T-cell (primary cell): Measurements from ENCODE around the gene TNFAIP8L1. TPM values are rescaled to one million over a fixed set of nuclear protein-coding genes. Genes with fewer than 3 reads are reported as not detected.

Source experiments
- ATAC-seq, 4 experiments: fragments of 200-7000 bp in 3 of 4; fragments of 150-1000 bp in 1 of 4; cut with Tn5 transposase; replicated peaks in 1 of 4; 1 replicate in 3 of 4; 2 replicates in 1 of 4; pipeline ENCODE4 v1.10.0; 2021; ENCODE audit warnings: moderate library complexity in 3 of 4, mild to moderate bottlenecking in 2 of 4, moderate number of reproducible peaks in 1 of 4
- CTCF ChIA-PET, 2 donors: fragments of 300-600 bp; sonication (Branson Sonifier 250); formaldehyde crosslinking; loops; one replicate each; lab custom pipeline; 2022; ENCODE audit warnings: antibody characterized with exemption in 2 of 2; lab: Charles Lee
- POLR2A ChIA-PET, 2 donors: fragments of 300-600 bp; sonication (Branson Sonifier 250); formaldehyde crosslinking; loops; one replicate each; lab custom pipeline; 2022; ENCODE audit warnings: antibody characterized with exemption in 2 of 2; lab: Charles Lee
- DNase-seq, 35 experiments: peaks; one replicate each; pipeline versions ENCODE4 v3.0.0 to v3.0.0-alpha.2; 2013 to 2023
- H3K27ac ChIP-seq: one replicate; pipeline ENCODE4 v1.5.1; 2013; ENCODE audit warnings: low read length
- H3K27me3 ChIP-seq, 2 experiments: replicated peaks in 1 of 2; 1 replicate in 1 of 2; 2 replicates in 1 of 2; pipeline versions ENCODE4 v1.6.1 to v1.7.0; 2013; ENCODE audit warnings: low read length in 1 of 2, mixed read lengths in 1 of 2; ENCODE audit not compliant: control insufficient read depth in 2 of 2, insufficient read depth in 2 of 2; ENCODE audit errors: extremely low read depth in 1 of 2
- H3K36me3 ChIP-seq, 2 donors: 1 replicate in 1 of 2; 2 replicates in 1 of 2; pipeline versions ENCODE4 v1.6.1 to v1.7.0; 2013; ENCODE audit warnings: low read length in 1 of 2; ENCODE audit not compliant: control insufficient read depth in 2 of 2, insufficient read depth in 1 of 2; ENCODE audit errors: extremely low read depth in 1 of 2
- H3K4me1 ChIP-seq, 2 experiments: 1 replicate in 1 of 2; 2 replicates in 1 of 2; pipeline versions ENCODE4 v1.6.1 to v1.7.0; 2013; ENCODE audit warnings: low read length in 2 of 2, mixed read lengths in 1 of 2; ENCODE audit not compliant: insufficient read depth in 2 of 2, control insufficient read depth in 1 of 2; ENCODE audit errors: extremely low read depth in 1 of 2
- H3K4me3 ChIP-seq, 2 donors: 1 replicate in 1 of 2; 2 replicates in 1 of 2; pipeline versions ENCODE4 v1.5.1 to v1.7.0; 2013; ENCODE audit warnings: mild to moderate bottlenecking in 2 of 2, low read length in 1 of 2, moderate library complexity in 1 of 2; ENCODE audit not compliant: control insufficient read depth in 1 of 2; ENCODE audit errors: extremely low read depth in 1 of 2
- H3K9me3 ChIP-seq: 2 replicates; pipeline ENCODE4 v1.7.0; 2013
- H3K27ac Mint-ChIP-seq, 2 donors: one replicate each; pipeline ENCODE4 v1.8.0; 2020 to 2021; ENCODE audit warnings: mild to moderate bottlenecking in 2 of 2, mixed read lengths in 2 of 2
- H3K27me3 Mint-ChIP-seq, 2 donors: one replicate each; pipeline ENCODE4 v1.8.0; 2021 to 2022; ENCODE audit warnings: mixed read lengths in 2 of 2
- H3K36me3 Mint-ChIP-seq: one replicate; pipeline ENCODE4 v1.8.0; 2021; ENCODE audit warnings: mixed read lengths
- H3K4me1 Mint-ChIP-seq, 3 donors: one replicate each; pipeline ENCODE4 v1.8.0; 2020 to 2022; ENCODE audit warnings: mixed read lengths in 3 of 3, mild to moderate bottlenecking in 1 of 3
- H3K4me3 Mint-ChIP-seq, 3 donors: one replicate each; pipeline ENCODE4 v1.8.0; 2020 to 2022; ENCODE audit warnings: mild to moderate bottlenecking in 3 of 3, mixed read lengths in 3 of 3, moderate library complexity in 3 of 3
- H3K9me3 Mint-ChIP-seq, 3 donors: one replicate each; pipeline ENCODE4 v1.8.0; 2020 to 2022; ENCODE audit warnings: mixed read lengths in 3 of 3
- WGBS: methylation state at CpG from one replicate; pipeline ENCODE4 v1.1.5; 2013; ENCODE audit warnings: missing lambda C conversion rate; ENCODE audit not compliant: insufficient coverage; 5-methylcytosine and 5-hydroxymethylcytosine counted together
- total RNA-seq, 35 experiments: library from RNA in 6 of 35; stranded (reverse) in 6 of 35; fragments of 120-200 nt in 1 of 35; gene quantifications; one replicate each; pipeline versions ENCODE4 v1.2.1 to v1.2.4 and lab custom pipeline; 2013 to 2026

Gene TNFAIP8L1
- total RNA-seq, 5 donors from 2014 or later (not counting 1 experiment from before 2014, with no cell fraction given), result 10.8 to 23.0 (median 19.5) TPM

GRCh38 chr19:4688587-4688986 is 49.3 kb downstream of the TNFAIP8L1 start:
- no peak for ATAC-seq
- no peaks in the 10 kb centered on the region for H3K4me1 Mint-ChIP-seq
- no peaks in the 10 kb centered on the region for H3K4me1 ChIP-seq
- H3K4me3 Mint-ChIP-seq, result no peak overlapping the region
- no peaks in the 10 kb centered on the region for H3K27me3 ChIP-seq
- no peak overlapping the region for H3K4me3 ChIP-seq
- H3K36me3 ChIP-seq, result peaks cover 51 to 75% of the 10 kb centered on the region in 2 donors
- no peaks in the 10 kb centered on the region for H3K9me3 ChIP-seq
- DNase-seq, result no peak
- ChIA-PET POLR2A (no interaction called here), CTCF (no interaction called here)
- 95% methylated on average over 15 of the region's 26 CpGs for WGBS
- H3K9me3 Mint-ChIP-seq, result no peaks in the 10 kb centered on the region
- peaks cover 19% of the 10 kb centered on the region for H3K36me3 Mint-ChIP-seq
- H3K27me3 Mint-ChIP-seq, result no peaks in the 10 kb centered on the region
- no peak overlapping the region for H3K27ac ChIP-seq
- no peak overlapping the region for H3K27ac Mint-ChIP-seq

DNA sequence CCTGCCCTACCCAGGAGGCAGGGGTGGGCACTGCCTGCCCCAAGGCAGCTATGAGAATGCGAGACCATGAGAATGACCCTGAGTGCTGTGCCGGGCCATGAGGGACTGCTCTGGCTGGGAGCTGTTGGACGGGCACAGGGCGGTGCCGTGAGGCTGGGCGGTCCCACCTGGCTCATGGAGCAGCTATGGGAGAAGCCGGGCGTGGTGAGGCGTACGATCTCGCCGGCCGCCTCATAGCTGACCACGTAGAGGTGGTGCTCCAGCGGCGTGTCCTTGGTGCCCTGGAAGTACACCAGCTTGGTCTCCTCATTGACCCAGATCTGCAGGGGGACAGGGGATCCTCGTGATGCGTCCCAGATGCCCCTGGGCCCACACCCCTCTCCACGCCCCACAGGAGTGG is 50.1 kb downstream of the TNFAIP8L1 start:
- Histone ChIP-seq H3K4me3 (no peak overlapping the region), H3K27ac (no peak overlapping the region), H3K9me3 (no peaks in the 10 kb centered on the region), H3K36me3 (peaks cover 57 to 75% of the 10 kb centered on the region in 2 donors), H3K27me3 (no peaks in the 10 kb centered on the region), H3K4me1 (no peaks in the 10 kb centered on the region)
- ChIA-PET CTCF (no interaction called here), POLR2A (no interaction called here)
- H3K4me3 Mint-ChIP-seq, result no peak overlapping the region
- no peaks in the 10 kb centered on the region for H3K9me3 Mint-ChIP-seq
- ATAC-seq, result no peak
- no peaks in the 10 kb centered on the region for H3K27me3 Mint-ChIP-seq
- no peak overlapping the region for H3K27ac Mint-ChIP-seq
- H3K4me1 Mint-ChIP-seq, result no peaks in the 10 kb centered on the region
- no peak for DNase-seq
- WGBS, result over 99% methylated on average over 19 of the region's 19 CpGs
- peaks cover 18% of the 10 kb centered on the region for H3K36me3 Mint-ChIP-seq

DNA sequence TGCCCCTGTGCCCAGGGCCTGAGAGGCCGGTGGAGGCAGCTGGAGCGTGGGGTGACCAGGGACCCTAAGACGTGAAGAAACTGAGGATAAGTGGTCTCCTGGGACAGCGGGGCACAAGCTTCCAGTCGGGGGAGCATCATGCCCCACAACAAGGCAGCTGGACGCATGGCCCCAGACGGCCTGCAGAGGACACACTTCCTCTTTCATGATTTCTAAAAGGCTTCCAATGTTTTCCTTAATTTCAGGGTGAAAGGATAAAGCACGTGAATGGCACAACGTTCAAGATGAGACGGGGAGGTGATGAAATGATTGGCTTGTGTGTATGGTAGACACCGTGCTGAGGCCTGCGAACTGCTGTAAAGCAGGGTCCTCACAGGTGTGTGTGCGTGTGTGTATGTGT is 51.0 kb downstream of the TNFAIP8L1 start:
- H3K4me3 ChIP-seq, result no peak overlapping the region
- no peaks in the 10 kb centered on the region for H3K27me3 ChIP-seq
- DNase-seq (no peak), ATAC-seq (no peak)
- H3K36me3 ChIP-seq, result peaks cover 57 to 81% of the 10 kb centered on the region in 2 donors
- Mint-ChIP-seq H3K36me3 (peaks cover 20% of the 10 kb centered on the region), H3K9me3 (no peaks in the 10 kb centered on the region), H3K4me3 (no peak overlapping the region), H3K4me1 (no peaks in the 10 kb centered on the region), H3K27me3 (no peaks in the 10 kb centered on the region), H3K27ac (no peak overlapping the region)
- H3K4me1 ChIP-seq, result no peaks in the 10 kb centered on the region
- ChIA-PET CTCF (no interaction called here), POLR2A (no interaction called here)
- 99% methylated on average over 9 of the region's 13 CpGs for WGBS
- no peak overlapping the region for H3K27ac ChIP-seq
- H3K9me3 ChIP-seq, result no peaks in the 10 kb centered on the region

DNA sequence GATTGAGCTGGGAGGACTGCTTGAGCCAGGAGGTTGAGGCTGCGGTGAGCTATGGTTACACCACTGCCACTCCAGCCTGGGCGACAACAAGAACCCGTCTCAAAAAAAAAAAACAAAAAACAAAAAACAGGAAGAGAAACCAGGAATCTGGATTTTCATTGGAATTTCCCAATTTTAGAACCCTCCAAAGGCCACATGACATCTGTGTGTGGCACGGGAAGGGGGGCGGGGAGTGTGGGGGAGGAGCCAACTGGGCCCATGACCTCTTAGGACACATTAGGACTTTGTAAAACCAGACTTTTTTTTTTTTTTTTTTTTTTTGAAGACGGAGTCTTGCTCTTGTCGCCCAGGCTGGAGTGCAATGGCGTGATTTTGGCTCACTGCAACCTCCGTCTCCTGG is 52.1 kb downstream of the TNFAIP8L1 start:
- ATAC-seq, result no peak
- Histone ChIP-seq H3K27ac (no peak overlapping the region), H3K4me1 (no peaks in the 10 kb centered on the region), H3K9me3 (no peaks in the 10 kb centered on the region), H3K36me3 (peaks cover 54 to 86% of the 10 kb centered on the region in 2 donors), H3K27me3 (no peaks in the 10 kb centered on the region), H3K4me3 (no peak overlapping the region)
- Mint-ChIP-seq H3K4me3 (no peak overlapping the region), H3K9me3 (no peaks in the 10 kb centered on the region), H3K27ac (no peak overlapping the region), H3K36me3 (peaks cover 23% of the 10 kb centered on the region), H3K4me1 (no peaks in the 10 kb centered on the region), H3K27me3 (no peaks in the 10 kb centered on the region)
- ChIA-PET POLR2A (no interaction called here), CTCF (no interaction called here)
- WGBS, result no CpG with 5 or more reads among the region's 9 CpGs
- DNase-seq, result no peak

DNA sequence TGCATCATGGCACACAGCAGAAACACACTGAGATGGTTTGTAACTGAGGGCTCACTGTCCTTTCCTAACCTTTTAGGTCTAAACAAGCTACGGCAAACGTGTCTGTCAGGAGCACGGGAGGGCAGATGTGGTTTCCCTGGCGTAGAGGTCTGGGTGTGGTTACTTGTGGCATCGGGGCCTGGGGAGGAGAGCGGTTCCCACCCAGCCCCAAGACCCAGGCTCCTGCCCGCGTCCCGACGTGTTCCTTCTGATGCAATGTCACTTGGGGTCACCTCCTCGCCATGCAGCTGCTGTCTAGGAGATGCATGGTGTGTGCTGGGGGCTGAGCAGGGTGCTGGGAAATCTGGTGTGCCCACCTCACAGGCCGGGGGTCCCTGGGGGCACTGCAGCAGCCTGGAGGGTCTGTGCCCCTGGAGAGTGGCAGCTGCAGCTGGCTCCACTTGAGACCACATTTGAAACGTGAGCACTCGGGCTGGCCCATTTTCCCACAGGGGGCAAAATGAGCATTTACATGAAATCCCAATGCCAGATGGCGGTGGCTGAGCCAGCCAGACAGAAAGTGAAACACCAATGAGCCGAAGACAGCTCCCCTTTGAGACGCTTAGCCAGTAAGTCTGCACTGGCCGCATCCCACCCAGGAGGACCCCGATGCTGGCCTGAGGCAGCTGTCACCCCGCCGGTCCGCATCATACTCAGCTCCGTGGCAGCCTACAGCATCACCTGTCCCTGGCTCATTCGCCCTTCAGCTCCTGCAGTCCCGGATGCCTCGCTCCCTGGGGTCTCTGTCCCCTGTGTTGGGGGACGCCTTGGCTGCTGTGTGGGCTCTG is 53.1 kb downstream of the TNFAIP8L1 start:
- no peaks in the 10 kb centered on the region for H3K27me3 Mint-ChIP-seq
- POLR2A ChIA-PET, result no interaction called here
- no peaks in the 10 kb centered on the region for H3K9me3 ChIP-seq
- H3K36me3 ChIP-seq, result peaks cover 50 to 86% of the 10 kb centered on the region in 2 donors
- DNase-seq (no peak), ATAC-seq (no peak)
- WGBS, result 94% methylated on average over 24 of the region's 27 CpGs
- no peaks in the 10 kb centered on the region for H3K4me1 Mint-ChIP-seq
- H3K4me3 ChIP-seq, result no peak overlapping the region
- no peak overlapping the region for H3K4me3 Mint-ChIP-seq
- no peak overlapping the region for H3K27ac ChIP-seq
- no peaks in the 10 kb centered on the region for H3K27me3 ChIP-seq
- no peak overlapping the region for H3K27ac Mint-ChIP-seq
- CTCF ChIA-PET, result no interaction called here
- peaks cover 23% of the 10 kb centered on the region for H3K36me3 Mint-ChIP-seq
- H3K4me1 ChIP-seq, result no peaks in the 10 kb centered on the region
- H3K9me3 Mint-ChIP-seq, result no peaks in the 10 kb centered on the region

GRCh38 chr19:4693078-4693350 is 53.7 kb downstream of the TNFAIP8L1 start:
- no peak overlapping the region for H3K4me3 ChIP-seq
- Mint-ChIP-seq H3K4me3 (no peak overlapping the region), H3K4me1 (no peaks in the 10 kb centered on the region), H3K27me3 (no peaks in the 10 kb centered on the region), H3K9me3 (no peaks in the 10 kb centered on the region), H3K36me3 (peaks cover 26% of the 10 kb centered on the region), H3K27ac (no peak overlapping the region)
- ChIA-PET CTCF (no interaction called here), POLR2A (no interaction called here)
- ATAC-seq, result no peak
- no peak overlapping the region for H3K27ac ChIP-seq
- H3K4me1 ChIP-seq, result no peaks in the 10 kb centered on the region
- H3K27me3 ChIP-seq, result no peaks in the 10 kb centered on the region
- peaks cover 53 to 89% of the 10 kb centered on the region in 2 donors for H3K36me3 ChIP-seq
- DNase-seq, result no peak
- H3K9me3 ChIP-seq, result no peaks in the 10 kb centered on the region
- 78% methylated on average over 5 of the region's 7 CpGs for WGBS
